IMR-90 (cell line): ENCODE results near the gene PNMA8B.

Experiments used
- BHLHE40 ChIP-seq: fragments of 150-350 bp; IDR thresholded peaks from 2 replicates; pipeline ENCODE4 v1.6.1; 2016; ENCODE audit warnings: mild to moderate bottlenecking, low read depth, low read length
- CEBPB ChIP-seq: IDR thresholded peaks from 2 replicates; pipeline ENCODE4 v1.6.1; 2012; ENCODE audit warnings: low read depth, low read length, improper control_type of control experiment
- FOS ChIP-seq: fragments of 150-350 bp; IDR thresholded peaks from 2 replicates; pipeline ENCODE4 v1.6.1; 2016; ENCODE audit warnings: low read depth, low read length
- MAFK ChIP-seq: IDR thresholded peaks from 2 replicates; pipeline ENCODE4 v1.6.1; 2012; ENCODE audit warnings: low read depth, low read length, improper control_type of control experiment
- MXI1 ChIP-seq: IDR thresholded peaks from 2 replicates; pipeline ENCODE4 v1.6.1; 2012; ENCODE audit warnings: low read depth, mild to moderate bottlenecking, low read length, moderate library complexity, borderline replicate concordance
- NFE2L2 ChIP-seq: fragments of 150-350 bp; IDR thresholded peaks from 2 replicates; pipeline ENCODE4 v1.6.1; 2016; ENCODE audit warnings: low read depth, mild to moderate bottlenecking, low read length
- POLR2A ChIP-seq: IDR thresholded peaks from 2 replicates; pipeline ENCODE4 v1.6.1; 2012; ENCODE audit warnings: mild to moderate bottlenecking, low read depth, low read length
- RAD21 ChIP-seq: IDR thresholded peaks from 2 replicates; pipeline ENCODE4 v1.6.1; 2012; ENCODE audit warnings: low read length, improper control_type of control experiment
- RCOR1 ChIP-seq: IDR thresholded peaks from 2 replicates; pipeline ENCODE4 v1.6.1; 2012; ENCODE audit warnings: mild to moderate bottlenecking, low read length, improper control_type of control experiment; ENCODE audit not compliant: insufficient replicate concordance
- RFX5 ChIP-seq: IDR thresholded peaks from 2 replicates; pipeline ENCODE4 v1.8.0; 2012; ENCODE audit warnings: low read depth, mild to moderate bottlenecking, low read length, moderate library complexity
- SMC3 ChIP-seq: fragments of 150-350 bp; IDR thresholded peaks from 2 replicates; pipeline ENCODE4 v1.6.1; 2016; ENCODE audit warnings: low read depth, mild to moderate bottlenecking, antibody characterized with exemption, low read length, moderate library complexity
- TF ChIP-seq, protein P1 (sequence below): conservative IDR thresholded peaks from 2 replicates; pipeline ENCODE4 v1.5.1; 2012; ENCODE audit warnings: mild to moderate bottlenecking, low read depth, low read length, improper control_type of control experiment
- TF ChIP-seq, protein P2 (sequence below): fragments of 150-350 bp; IDR thresholded peaks from 2 replicates; pipeline ENCODE4 v1.6.1; 2017; ENCODE audit warnings: mild to moderate bottlenecking, antibody characterized with exemption, low read length, low read depth
- TF ChIP-seq, protein P3 (sequence below): fragments of 150-350 bp; IDR thresholded peaks from 2 replicates; pipeline ENCODE4 v1.6.1; 2016; ENCODE audit warnings: low read depth, mild to moderate bottlenecking, low read length, moderate library complexity, borderline replicate concordance

DNA sequence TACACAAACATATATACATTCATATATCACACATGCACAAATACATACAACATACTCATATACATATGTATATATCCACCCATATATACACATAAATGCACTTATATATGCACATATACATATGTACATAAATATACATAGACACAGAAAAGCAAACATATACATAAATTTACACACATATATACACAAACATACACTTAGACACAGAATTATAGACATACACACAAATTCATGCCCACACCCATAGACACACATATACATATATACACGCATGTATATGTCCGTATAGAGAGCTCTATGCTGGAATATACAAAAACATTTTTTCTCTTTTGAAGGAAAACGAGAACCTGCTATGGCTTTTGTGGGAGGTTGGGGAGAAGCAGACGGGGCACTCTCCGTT is 44.9 kb downstream of the PNMA8B start:
- TF ChIP-seq BHLHE40 (no peak), CEBPB (no peak), POLR2A (no peak), MAFK (no peak), RAD21 (no peak), RFX5 (no peak), FOS (no peak), NFE2L2 (no peak), RCOR1 (no peak), MXI1 (no peak), SMC3 (no peak)
- TF ChIP-seq, protein P1, sequence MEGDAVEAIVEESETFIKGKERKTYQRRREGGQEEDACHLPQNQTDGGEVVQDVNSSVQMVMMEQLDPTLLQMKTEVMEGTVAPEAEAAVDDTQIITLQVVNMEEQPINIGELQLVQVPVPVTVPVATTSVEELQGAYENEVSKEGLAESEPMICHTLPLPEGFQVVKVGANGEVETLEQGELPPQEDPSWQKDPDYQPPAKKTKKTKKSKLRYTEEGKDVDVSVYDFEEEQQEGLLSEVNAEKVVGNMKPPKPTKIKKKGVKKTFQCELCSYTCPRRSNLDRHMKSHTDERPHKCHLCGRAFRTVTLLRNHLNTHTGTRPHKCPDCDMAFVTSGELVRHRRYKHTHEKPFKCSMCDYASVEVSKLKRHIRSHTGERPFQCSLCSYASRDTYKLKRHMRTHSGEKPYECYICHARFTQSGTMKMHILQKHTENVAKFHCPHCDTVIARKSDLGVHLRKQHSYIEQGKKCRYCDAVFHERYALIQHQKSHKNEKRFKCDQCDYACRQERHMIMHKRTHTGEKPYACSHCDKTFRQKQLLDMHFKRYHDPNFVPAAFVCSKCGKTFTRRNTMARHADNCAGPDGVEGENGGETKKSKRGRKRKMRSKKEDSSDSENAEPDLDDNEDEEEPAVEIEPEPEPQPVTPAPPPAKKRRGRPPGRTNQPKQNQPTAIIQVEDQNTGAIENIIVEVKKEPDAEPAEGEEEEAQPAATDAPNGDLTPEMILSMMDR, result no peak
- TF ChIP-seq, protein P2, sequence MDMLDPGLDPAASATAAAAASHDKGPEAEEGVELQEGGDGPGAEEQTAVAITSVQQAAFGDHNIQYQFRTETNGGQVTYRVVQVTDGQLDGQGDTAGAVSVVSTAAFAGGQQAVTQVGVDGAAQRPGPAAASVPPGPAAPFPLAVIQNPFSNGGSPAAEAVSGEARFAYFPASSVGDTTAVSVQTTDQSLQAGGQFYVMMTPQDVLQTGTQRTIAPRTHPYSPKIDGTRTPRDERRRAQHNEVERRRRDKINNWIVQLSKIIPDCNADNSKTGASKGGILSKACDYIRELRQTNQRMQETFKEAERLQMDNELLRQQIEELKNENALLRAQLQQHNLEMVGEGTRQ, result no peak
- TF ChIP-seq, protein P3, sequence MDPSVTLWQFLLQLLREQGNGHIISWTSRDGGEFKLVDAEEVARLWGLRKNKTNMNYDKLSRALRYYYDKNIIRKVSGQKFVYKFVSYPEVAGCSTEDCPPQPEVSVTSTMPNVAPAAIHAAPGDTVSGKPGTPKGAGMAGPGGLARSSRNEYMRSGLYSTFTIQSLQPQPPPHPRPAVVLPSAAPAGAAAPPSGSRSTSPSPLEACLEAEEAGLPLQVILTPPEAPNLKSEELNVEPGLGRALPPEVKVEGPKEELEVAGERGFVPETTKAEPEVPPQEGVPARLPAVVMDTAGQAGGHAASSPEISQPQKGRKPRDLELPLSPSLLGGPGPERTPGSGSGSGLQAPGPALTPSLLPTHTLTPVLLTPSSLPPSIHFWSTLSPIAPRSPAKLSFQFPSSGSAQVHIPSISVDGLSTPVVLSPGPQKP, result no peak
